Measurements from ENCODE around the gene SMIM10L2A.

The SMIM10L2A gene

GRCh38 chrX:135449637-135450550 lies 28.1 kb downstream of the SMIM10L2A start:
- no peak for TF ChIP-seq NFIC (IDR thresholded peaks at IDR 0.05)
- TF ChIP-seq REST (IDR thresholded peaks at IDR 0.05; ENCODE audit: low read depth) = no peak

GRCh38 chrX:135453381-135453780 lies 31.6 kb downstream of the SMIM10L2A start:
- no peak for TF ChIP-seq YY1 (IDR thresholded peaks at IDR 0.05; ENCODE audit: low read depth)
- TF ChIP-seq TCF12 (IDR thresholded peaks at IDR 0.05; ENCODE audit: low read depth) = no peak
- TF ChIP-seq CREB1 (IDR thresholded peaks at IDR 0.05; ENCODE audit: low read depth) = no peak
- TF ChIP-seq NFIC (IDR thresholded peaks at IDR 0.05) = no peak
- TF ChIP-seq EP300 (IDR thresholded peaks at IDR 0.05; ENCODE audit: borderline replicate concordance) = no peak
- TF ChIP-seq ZBTB7A (IDR thresholded peaks at IDR 0.05; ENCODE audit: low read depth) = no peak
- TF ChIP-seq RAD21 (IDR thresholded peaks at IDR 0.05; ENCODE audit: low read depth) = no peak
- no peak for TF ChIP-seq TEAD4 (IDR thresholded peaks at IDR 0.05)
- TF ChIP-seq TAF1 (IDR thresholded peaks at IDR 0.05; ENCODE audit: low read depth) = no peak
- no peak for TF ChIP-seq CEBPB (IDR thresholded peaks at IDR 0.05)
- no peak for TF ChIP-seq REST (IDR thresholded peaks at IDR 0.05; ENCODE audit: low read depth)
- no peak for TF ChIP-seq USF1 (IDR thresholded peaks at IDR 0.05)
- no peak for TF ChIP-seq EGR1 (IDR thresholded peaks at IDR 0.05)
- no peak for TF ChIP-seq FOXM1 (IDR thresholded peaks at IDR 0.05; ENCODE audit: borderline replicate concordance, low read depth)
- TF ChIP-seq MAX (IDR thresholded peaks at IDR 0.05) = no peak

GRCh38 chrX:135454816-135455215 lies 33.1 kb downstream of the SMIM10L2A start:
- TF ChIP-seq TCF12 (IDR thresholded peaks at IDR 0.05; ENCODE audit: low read depth) = no peak
- TF ChIP-seq MAX (IDR thresholded peaks at IDR 0.05) = no peak
- TF ChIP-seq TEAD4 (IDR thresholded peaks at IDR 0.05) = no peak
- TF ChIP-seq EP300 (IDR thresholded peaks at IDR 0.05; ENCODE audit: borderline replicate concordance) = no peak
- no peak for TF ChIP-seq ZBTB7A (IDR thresholded peaks at IDR 0.05; ENCODE audit: low read depth)
- TF ChIP-seq TAF1 (IDR thresholded peaks at IDR 0.05; ENCODE audit: low read depth) = no peak
- TF ChIP-seq NFIC (IDR thresholded peaks at IDR 0.05) = no peak
- TF ChIP-seq USF1 (IDR thresholded peaks at IDR 0.05) = no peak
- no peak for TF ChIP-seq FOXM1 (IDR thresholded peaks at IDR 0.05; ENCODE audit: borderline replicate concordance, low read depth)
- no peak for TF ChIP-seq RAD21 (IDR thresholded peaks at IDR 0.05; ENCODE audit: low read depth)
- no peak for TF ChIP-seq CEBPB (IDR thresholded peaks at IDR 0.05)
- TF ChIP-seq REST (IDR thresholded peaks at IDR 0.05; ENCODE audit: low read depth) = no peak
- no peak for TF ChIP-seq CREB1 (IDR thresholded peaks at IDR 0.05; ENCODE audit: low read depth)
- TF ChIP-seq EGR1 (IDR thresholded peaks at IDR 0.05) = no peak
- TF ChIP-seq YY1 (IDR thresholded peaks at IDR 0.05; ENCODE audit: low read depth) = no peak

GRCh38 chrX:135463937-135464336 lies 42.2 kb downstream of the SMIM10L2A start:
- TF ChIP-seq CEBPB (IDR thresholded peaks at IDR 0.05) (no peak), EGR1 (IDR thresholded peaks at IDR 0.05) (no peak), CREB1 (IDR thresholded peaks at IDR 0.05; ENCODE audit: low read depth) (no peak), NFIC (IDR thresholded peaks at IDR 0.05) (no peak), ZBTB7A (IDR thresholded peaks at IDR 0.05; ENCODE audit: low read depth) (no peak), REST (IDR thresholded peaks at IDR 0.05; ENCODE audit: low read depth) (no peak), TEAD4 (IDR thresholded peaks at IDR 0.05) (no peak), USF1 (IDR thresholded peaks at IDR 0.05) (no peak), RAD21 (IDR thresholded peaks at IDR 0.05; ENCODE audit: low read depth) (no peak), YY1 (IDR thresholded peaks at IDR 0.05; ENCODE audit: low read depth) (no peak), EP300 (IDR thresholded peaks at IDR 0.05; ENCODE audit: borderline replicate concordance) (no peak), MAX (IDR thresholded peaks at IDR 0.05) (no peak), FOXM1 (IDR thresholded peaks at IDR 0.05; ENCODE audit: borderline replicate concordance, low read depth) (no peak), TAF1 (IDR thresholded peaks at IDR 0.05; ENCODE audit: low read depth) (no peak), TCF12 (IDR thresholded peaks at IDR 0.05; ENCODE audit: low read depth) (no peak)
